Adrenal gland (tissue), 5 donors: Measurements from ENCODE around the gene WWC2.
"Not testable (repeated sequence)": the region's sequence is repeated elsewhere in the genome, so short reads cannot be mapped to it uniquely, and the experiment has no call there.

ENCODE experiments used
- POLR2A ChIP-seq, 2 donors: fragments of 450-650 bp; IDR thresholded peaks; one replicate each; pipeline ENCODE4 v1.6.1; 2017; ENCODE audit warnings: antibody characterized with exemption in 2 of 2, mild to moderate bottlenecking in 2 of 2, moderate library complexity in 1 of 2
- TF ChIP-seq, protein P1 (sequence below), 6 experiments: fragments of 450-650 bp in 4 of 6; fragments of 200-600 bp in 2 of 6; sonication (generic) in 1 of 6; IDR thresholded peaks; 1 replicate in 5 of 6; 2 replicates in 1 of 6; pipeline versions ENCODE4 v1.5.1 to v1.8.0; 2016 to 2021; ENCODE audit warnings: antibody characterized with exemption in 6 of 6, mild to moderate bottlenecking in 2 of 6, moderate library complexity in 1 of 6
- donor health status: DM: no; HTN: no; CAD: no.

DNA sequence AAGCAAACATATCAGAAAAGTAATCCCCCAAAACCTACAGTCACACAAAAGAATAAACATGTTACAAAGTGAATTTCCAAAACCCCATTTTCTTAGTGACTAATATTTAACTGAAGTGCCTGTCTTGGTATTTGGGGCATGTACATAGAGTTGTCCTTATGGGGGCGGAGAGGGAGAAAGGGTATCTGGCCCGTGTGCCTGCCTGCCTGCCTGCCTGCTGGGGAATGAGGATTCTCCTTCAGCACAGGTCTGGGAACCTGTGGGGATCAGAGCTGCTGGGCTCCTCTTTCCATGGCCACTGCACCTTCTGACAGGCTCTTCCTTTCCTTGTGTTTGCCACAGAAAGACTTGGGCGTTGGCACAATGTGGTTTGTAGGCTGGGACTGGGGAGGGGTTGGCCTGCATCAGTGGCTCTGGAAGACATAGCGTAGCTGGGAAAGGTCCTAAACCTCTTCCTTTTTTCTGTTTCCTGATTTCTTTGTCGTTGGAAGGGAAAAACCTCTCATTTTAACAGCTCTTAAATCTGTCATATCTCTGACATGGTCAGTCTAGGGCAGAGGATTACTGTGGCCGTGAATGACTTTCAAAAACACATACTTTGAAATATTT, 94.8 kb downstream of the WWC2 start:
- TF ChIP-seq, protein P1, sequence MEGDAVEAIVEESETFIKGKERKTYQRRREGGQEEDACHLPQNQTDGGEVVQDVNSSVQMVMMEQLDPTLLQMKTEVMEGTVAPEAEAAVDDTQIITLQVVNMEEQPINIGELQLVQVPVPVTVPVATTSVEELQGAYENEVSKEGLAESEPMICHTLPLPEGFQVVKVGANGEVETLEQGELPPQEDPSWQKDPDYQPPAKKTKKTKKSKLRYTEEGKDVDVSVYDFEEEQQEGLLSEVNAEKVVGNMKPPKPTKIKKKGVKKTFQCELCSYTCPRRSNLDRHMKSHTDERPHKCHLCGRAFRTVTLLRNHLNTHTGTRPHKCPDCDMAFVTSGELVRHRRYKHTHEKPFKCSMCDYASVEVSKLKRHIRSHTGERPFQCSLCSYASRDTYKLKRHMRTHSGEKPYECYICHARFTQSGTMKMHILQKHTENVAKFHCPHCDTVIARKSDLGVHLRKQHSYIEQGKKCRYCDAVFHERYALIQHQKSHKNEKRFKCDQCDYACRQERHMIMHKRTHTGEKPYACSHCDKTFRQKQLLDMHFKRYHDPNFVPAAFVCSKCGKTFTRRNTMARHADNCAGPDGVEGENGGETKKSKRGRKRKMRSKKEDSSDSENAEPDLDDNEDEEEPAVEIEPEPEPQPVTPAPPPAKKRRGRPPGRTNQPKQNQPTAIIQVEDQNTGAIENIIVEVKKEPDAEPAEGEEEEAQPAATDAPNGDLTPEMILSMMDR (IDR thresholded peaks at IDR 0.05) = not testable (repeated sequence)
- TF ChIP-seq POLR2A (IDR thresholded peaks at IDR 0.05) = not testable (repeated sequence)
